Choroid plexus epithelial cell (primary cell): Measurements from ENCODE around the gene MBP.
"Not testable (repeated sequence)": the region's sequence is repeated elsewhere in the genome, so short reads cannot be mapped to it uniquely, and the experiment has no call there.

Source experiments
- DNase-seq: peaks from one replicate; pipeline ENCODE4 v3.0.0-alpha.2; 2010; ENCODE audit warnings: low read depth
- H3K4me3 ChIP-seq: 2 replicates; pipeline ENCODE4 v1.5.1; 2011; ENCODE audit warnings: low read depth, mild to moderate bottlenecking, control low read depth, low read length, moderate library complexity
- CTCF ChIP-seq: conservative IDR thresholded peaks from 2 replicates; pipeline ENCODE4 v1.5.1; 2011; ENCODE audit warnings: low read depth, mild to moderate bottlenecking, control low read depth, inconsistent platforms, low read length, moderate library complexity

MBP gene

GRCh38 chr18:76972241-76972640 lies 160.3 kb downstream of the MBP start:
- no peak for TF ChIP-seq CTCF
- no peak overlapping the region for H3K4me3 ChIP-seq
- DNase-seq: no peak

- no peak for DNase-seq
- H3K4me3 ChIP-seq: no peak overlapping the region
- TF ChIP-seq CTCF: no peak
Measured at GRCh38 chr18:76970770-76971559, 161.6 kb downstream of the MBP start.

- H3K4me3 ChIP-seq: no peak overlapping the region
- DNase-seq: no peak
- no peak for TF ChIP-seq CTCF
Measured at GRCh38 chr18:76967721-76968472, 164.7 kb downstream of the MBP start.

GRCh38 chr18:76967299-76967698 lies 165.3 kb downstream of the MBP start:
- H3K4me3 ChIP-seq, DNase-seq: not testable (repeated sequence)

- DNase-seq, H3K4me3 ChIP-seq: not testable (repeated sequence)
Measured at GRCh38 chr18:76965555-76966151, 166.9 kb downstream of the MBP start.

- DNase-seq: no peak
- H3K4me3 ChIP-seq: no peak overlapping the region
Measured at GRCh38 chr18:76963936-76964335, 168.6 kb downstream of the MBP start.

GRCh38 chr18:76962851-76963250 lies 169.7 kb downstream of the MBP start:
- no peak overlapping the region for H3K4me3 ChIP-seq
- no peak for DNase-seq
- TF ChIP-seq CTCF: no peak

More at GRCh38 chr18:76963936-76964335, 168.6 kb downstream of the MBP start:
- no peak for TF ChIP-seq CTCF
